ENCODE results near the gene SLC6A19. TPM values are rescaled to one million over a fixed set of nuclear protein-coding genes. Genes with fewer than 3 reads are reported as not detected.

The SLC6A19 gene
- total RNA-seq, 1 experiment from 2014 or later = not detected

GRCh38 chr5:1222621-1223277 is 21.4 kb downstream of the SLC6A19 start:
- no TSS peak for BruUV-seq (replicated peaks)
- H3K9me2 ChIP-seq (replicated peaks; ENCODE audit: low read length) = no peaks in the 10 kb centered on the region
- POLR2A ChIA-PET (ENCODE audit: unreplicated experiment) = no interaction called here
- DNase-seq = no peak
- intact Hi-C loops (cut with micrococcal nuclease) = no loop called here
- no peak overlapping the region for H3K4me2 ChIP-seq (ENCODE audit: low read length)
- no peak overlapping the region for H3K4me3 ChIP-seq (ENCODE audit: low read length)
- no peaks in the 10 kb centered on the region for H3K36me3 ChIP-seq (ENCODE audit: low read depth, low read length)
- peaks cover 4% of the 10 kb centered on the region; the same call in 1 of the 2 replicates for H4K20me1 ChIP-seq (ENCODE audit: low read length)
- H3F3A ChIP-seq (ENCODE audit: low read length, unreplicated experiment) = no peaks in the 10 kb centered on the region
- H2AFZ ChIP-seq (ENCODE audit: low read length) = no peak overlapping the region
- TF ChIP-seq CTCF (conservative IDR thresholded peaks at IDR 0.05; ENCODE audit: low read depth, low read length) (no peak), EZH2 (IDR thresholded peaks at IDR 0.05; ENCODE audit: low read length, unreplicated experiment) (no peak), EZH2phosphoT487 (IDR thresholded peaks at IDR 0.05; ENCODE audit: borderline replicate concordance, low read length) (no peak)
- H3K4me1 ChIP-seq (ENCODE audit: insufficient read depth, low read length) = peaks cover 8% of the 10 kb centered on the region
- H3K9ac ChIP-seq (ENCODE audit: low read length) = no peak overlapping the region
- no peak overlapping the region for H3K27ac ChIP-seq (ENCODE audit: low read length)
- CTCF ChIA-PET = no interaction called here
- H3K9me3 ChIP-seq (ENCODE audit: low read length) = no peaks in the 10 kb centered on the region
- H3K27me3 ChIP-seq (ENCODE audit: low read length) = peaks cover 7% of the 10 kb centered on the region
- no peak for ATAC-seq
- no peaks in the 10 kb centered on the region for H3K79me2 ChIP-seq (ENCODE audit: low read length)

- H3K36me3 ChIP-seq (ENCODE audit: low read depth, low read length) = no peaks in the 10 kb centered on the region
- H2AFZ ChIP-seq (ENCODE audit: low read length) = no peak overlapping the region
- ChIA-PET POLR2A (ENCODE audit: unreplicated experiment) (no interaction called here), CTCF (no interaction called here)
- no peak overlapping the region for H3K9ac ChIP-seq (ENCODE audit: low read length)
- intact Hi-C loops (cut with micrococcal nuclease) = no loop called here
- H3K9me2 ChIP-seq (replicated peaks; ENCODE audit: low read length) = no peaks in the 10 kb centered on the region
- peaks cover 7% of the 10 kb centered on the region for H3K27me3 ChIP-seq (ENCODE audit: low read length)
- ATAC-seq = no peak
- no peaks in the 10 kb centered on the region for H3K79me2 ChIP-seq (ENCODE audit: low read length)
- no TSS peak for BruUV-seq (replicated peaks)
- no peak for DNase-seq
- H3F3A ChIP-seq (ENCODE audit: low read length, unreplicated experiment) = no peaks in the 10 kb centered on the region
- no peak for TF ChIP-seq EZH2phosphoT487 (IDR thresholded peaks at IDR 0.05; ENCODE audit: borderline replicate concordance, low read length)
- no peak for TF ChIP-seq CTCF (conservative IDR thresholded peaks at IDR 0.05; ENCODE audit: low read depth, low read length)
- TF ChIP-seq EZH2 (IDR thresholded peaks at IDR 0.05; ENCODE audit: low read length, unreplicated experiment) = no peak
- H3K4me3 ChIP-seq (ENCODE audit: low read length) = no peak overlapping the region
- no peaks in the 10 kb centered on the region for H3K9me3 ChIP-seq (ENCODE audit: low read length)
- H3K27ac ChIP-seq (ENCODE audit: low read length) = no peak overlapping the region
- H4K20me1 ChIP-seq (ENCODE audit: low read length) = peaks cover 5% of the 10 kb centered on the region; the same call in 1 of the 2 replicates
- H3K4me1 ChIP-seq (ENCODE audit: insufficient read depth, low read length) = peaks cover 13% of the 10 kb centered on the region
- H3K4me2 ChIP-seq (ENCODE audit: low read length) = no peak overlapping the region
Measured at GRCh38 chr5:1223278-1223670, 21.9 kb downstream of the SLC6A19 start.

- intact Hi-C loops (cut with micrococcal nuclease) = loop anchor here (5.0 kb wide), 1 partner anchor 123 kb away; the partner anchor contains the start of gene CLPTM1L
- Histone ChIP-seq H2AFZ (ENCODE audit: low read length) (no peak overlapping the region), H3K27me3 (ENCODE audit: low read length) (peaks cover 7% of the 10 kb centered on the region), H3K27ac (ENCODE audit: low read length) (no peak overlapping the region), H3K9me3 (ENCODE audit: low read length) (no peaks in the 10 kb centered on the region), H3K4me3 (ENCODE audit: low read length) (no peak overlapping the region), H3K36me3 (ENCODE audit: low read depth, low read length) (no peaks in the 10 kb centered on the region), H3F3A (ENCODE audit: low read length, unreplicated experiment) (no peaks in the 10 kb centered on the region), H4K20me1 (ENCODE audit: low read length) (peaks cover 9% of the 10 kb centered on the region; the same call in 1 of the 2 replicates), H3K9ac (ENCODE audit: low read length) (no peak overlapping the region), H3K4me1 (ENCODE audit: insufficient read depth, low read length) (peaks cover 13% of the 10 kb centered on the region), H3K4me2 (ENCODE audit: low read length) (no peak overlapping the region), H3K9me2 (replicated peaks; ENCODE audit: low read length) (no peaks in the 10 kb centered on the region), H3K79me2 (ENCODE audit: low read length) (no peaks in the 10 kb centered on the region)
- DNase-seq (no peak), ATAC-seq (no peak)
- BruUV-seq (replicated peaks) = no TSS peak
- ChIA-PET POLR2A (ENCODE audit: unreplicated experiment) (no interaction called here), CTCF (no interaction called here)
- TF ChIP-seq EZH2phosphoT487 (IDR thresholded peaks at IDR 0.05; ENCODE audit: borderline replicate concordance, low read length) = no peak
- no peak for TF ChIP-seq CTCF (conservative IDR thresholded peaks at IDR 0.05; ENCODE audit: low read depth, low read length)
- TF ChIP-seq EZH2 (IDR thresholded peaks at IDR 0.05; ENCODE audit: low read length, unreplicated experiment) = no peak
Measured at GRCh38 chr5:1224631-1225030, 23.2 kb downstream of the SLC6A19 start.
